Measurements from ENCODE around the gene CBLB.

Gene CBLB

GRCh38 chr3:105676621-105677300 lies 192.1 kb downstream of the CBLB start:
- no peak for DNase-seq

DNA sequence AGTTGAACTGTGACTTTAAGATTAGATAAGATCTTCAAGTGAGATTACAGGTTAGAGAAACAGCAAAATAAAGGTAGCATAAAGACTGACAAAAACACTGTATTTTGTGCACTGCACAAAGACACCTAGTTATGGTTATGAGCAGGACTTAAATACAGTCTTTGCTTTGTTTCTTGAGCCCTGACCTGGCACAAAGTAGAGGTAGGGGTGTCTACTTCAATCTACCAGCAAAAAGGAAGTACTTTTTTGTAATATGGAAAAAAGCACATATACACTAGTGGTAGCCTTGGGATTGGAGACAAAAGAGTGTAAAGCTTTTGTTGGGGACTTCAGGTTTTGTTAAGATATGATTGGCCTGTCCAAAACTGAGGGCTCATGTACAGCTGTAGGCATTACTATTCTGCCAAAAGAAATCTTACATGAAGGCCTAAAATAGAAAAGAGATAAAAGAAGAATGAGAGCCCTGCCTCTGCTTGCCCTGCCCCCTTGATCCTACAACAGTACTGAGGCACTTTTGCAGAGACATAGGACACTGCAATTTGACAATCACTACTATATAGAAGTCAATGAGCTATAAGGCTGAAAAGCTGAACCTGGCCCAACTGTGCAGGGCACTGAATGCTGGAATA lies 194.3 kb downstream of the CBLB start:
- DNase-seq, result no peak

GRCh38 chr3:105672996-105673395 lies 195.8 kb downstream of the CBLB start:
- DNase-seq, result no peak

DNA sequence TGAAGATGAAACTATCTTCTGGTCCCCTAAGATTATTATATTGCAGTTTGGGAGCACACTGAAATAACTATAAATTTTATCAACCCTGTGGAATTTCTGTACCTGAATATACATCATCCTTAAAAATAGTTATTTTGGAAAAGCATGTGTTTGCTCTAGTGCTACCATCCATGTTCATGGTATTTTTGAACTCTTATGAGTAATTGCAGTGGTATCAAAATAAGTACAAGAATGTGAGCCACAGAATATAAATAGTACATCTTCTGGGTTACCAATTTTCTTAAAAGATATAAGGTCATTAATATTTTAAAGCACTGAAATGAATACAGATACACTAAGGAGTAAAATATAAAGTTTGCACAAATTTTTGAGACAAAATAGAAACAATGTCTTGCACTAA lies 206.5 kb downstream of the CBLB start:
- DNase-seq, result no peak

GRCh38 chr3:105661461-105661860 lies 207.4 kb downstream of the CBLB start:
- DNase-seq, result no peak

- DNase-seq, result no peak
Measured at GRCh38 chr3:105656651-105657504, 211.9 kb downstream of the CBLB start.

- no peak for DNase-seq
Measured at GRCh38 chr3:105653868-105654267, 214.9 kb downstream of the CBLB start.

DNA sequence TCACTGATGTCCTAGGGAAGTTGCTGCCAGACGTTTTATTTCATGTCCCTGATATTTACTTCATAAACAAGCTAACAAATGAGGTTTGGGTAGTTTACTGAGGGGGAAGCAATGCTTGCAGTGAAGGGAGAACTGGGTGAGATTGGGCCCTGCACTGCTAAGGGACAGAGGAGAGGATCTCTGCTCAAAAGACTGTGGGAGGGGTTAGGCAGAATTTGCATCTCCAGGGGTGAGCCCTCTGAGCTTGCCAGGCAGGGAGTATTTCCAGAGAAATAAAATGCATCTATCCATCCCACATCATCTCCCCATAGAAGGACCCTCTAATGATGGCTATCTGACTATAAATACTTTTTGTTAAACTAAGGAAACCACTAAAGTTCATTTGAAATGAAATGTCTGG lies 215.6 kb downstream of the CBLB start:
- no peak for DNase-seq

DNA sequence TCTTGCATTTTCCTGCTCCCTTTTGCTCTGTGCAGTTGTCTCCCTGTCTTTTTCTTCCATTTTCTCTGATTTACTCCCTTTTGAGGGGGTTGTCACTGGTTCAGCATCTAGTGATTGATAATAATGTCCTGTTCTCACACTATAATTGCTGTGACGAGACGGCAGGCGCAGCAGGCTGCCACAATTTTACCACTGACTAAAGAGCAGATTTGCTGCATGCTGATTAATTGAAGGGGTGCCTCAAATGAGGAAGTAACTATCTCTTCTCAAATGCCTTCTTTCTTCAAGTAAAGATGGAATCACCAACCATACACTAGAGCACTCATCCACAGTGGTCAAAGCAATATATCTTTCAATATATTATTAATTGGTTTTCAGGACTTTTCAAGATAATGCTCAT lies 219.3 kb downstream of the CBLB start:
- no peak for DNase-seq

DNA sequence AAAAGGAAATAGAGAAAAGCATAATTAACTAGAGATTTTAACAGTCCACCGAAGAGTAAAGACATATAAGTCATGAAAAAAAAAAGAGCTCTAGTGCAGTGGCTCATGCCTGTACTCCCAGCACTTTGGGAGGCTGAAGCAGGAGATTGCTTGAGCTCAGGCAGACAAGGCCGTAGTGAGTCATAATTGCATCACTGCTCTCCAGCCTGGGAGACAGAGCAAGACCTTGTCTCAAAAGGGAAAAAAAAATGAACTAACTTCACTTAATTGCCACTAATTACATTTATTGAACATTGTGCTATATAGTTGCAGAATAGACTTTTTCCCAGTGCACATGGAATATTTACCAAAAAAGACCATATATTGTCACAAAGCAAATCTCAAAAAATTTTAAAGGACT lies 221.8 kb downstream of the CBLB start:
- DNase-seq, result no peak

- DNase-seq, result no peak
Measured at GRCh38 chr3:105639131-105639530, 229.7 kb downstream of the CBLB start.

DNA sequence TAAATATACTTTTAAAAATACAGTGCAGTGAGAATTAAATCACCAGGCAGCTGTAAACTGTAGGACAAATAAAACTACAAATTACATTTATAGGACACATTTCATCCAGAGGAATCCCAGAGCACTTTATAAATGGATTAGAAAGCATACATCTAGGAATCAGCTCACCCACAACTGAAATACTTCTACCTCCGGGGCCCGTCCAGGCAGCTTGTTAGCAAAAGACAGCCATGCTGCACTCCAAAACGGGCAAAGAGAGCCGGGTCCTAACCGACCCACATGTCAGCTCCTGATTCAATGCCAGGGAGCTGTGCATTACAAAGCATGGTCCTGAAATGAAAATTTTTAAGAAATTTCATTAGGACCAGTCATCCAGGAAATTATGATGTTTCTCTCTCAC lies 234.1 kb downstream of the CBLB start:
- no peak for DNase-seq

DNA sequence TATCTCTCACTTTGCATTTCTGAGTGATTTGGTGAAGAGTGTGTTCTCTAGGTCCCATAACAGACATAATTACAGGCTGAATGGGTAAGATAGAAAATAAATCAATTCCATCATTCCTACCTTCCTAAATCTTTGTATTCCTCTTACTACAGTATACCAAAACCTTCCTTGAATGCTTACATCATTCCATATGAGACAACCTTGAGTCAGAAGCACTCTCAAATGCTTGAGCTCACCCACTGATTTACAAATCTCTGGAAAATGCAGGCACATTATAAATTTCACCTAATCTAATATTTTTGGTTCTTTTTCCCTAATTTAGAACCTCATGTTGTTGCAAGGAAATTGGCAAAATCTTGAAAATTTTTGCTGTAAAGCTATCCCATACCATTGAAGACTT lies 239.1 kb downstream of the CBLB start:
- no peak for DNase-seq

- DNase-seq, result no peak
Measured at GRCh38 chr3:105626739-105627138, 242.1 kb downstream of the CBLB start.

DNA sequence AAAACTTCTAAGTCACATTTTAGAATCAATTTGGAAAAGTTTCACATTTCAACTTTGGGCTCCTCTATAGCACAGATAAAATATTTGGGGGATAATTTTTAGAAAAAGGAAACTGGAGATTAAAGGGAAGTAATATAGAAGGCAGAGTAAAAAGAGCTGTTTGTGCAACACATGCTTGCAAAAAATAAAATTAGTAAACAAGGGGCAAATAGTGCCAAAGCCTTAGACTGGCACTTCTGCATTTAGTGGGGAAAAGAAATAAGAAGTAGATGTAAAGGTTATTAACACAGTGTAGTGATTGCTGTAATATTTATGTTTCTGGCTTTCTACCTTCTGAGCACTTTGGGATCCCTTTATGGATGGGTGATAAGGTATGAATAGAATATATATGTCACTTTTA lies 246.6 kb downstream of the CBLB start:
- DNase-seq, result no peak

- no peak for DNase-seq
Measured at GRCh38 chr3:105620236-105620635, 248.6 kb downstream of the CBLB start.

GRCh38 chr3:105619651-105620050 lies 249.2 kb downstream of the CBLB start:
- DNase-seq, result no peak

DNA sequence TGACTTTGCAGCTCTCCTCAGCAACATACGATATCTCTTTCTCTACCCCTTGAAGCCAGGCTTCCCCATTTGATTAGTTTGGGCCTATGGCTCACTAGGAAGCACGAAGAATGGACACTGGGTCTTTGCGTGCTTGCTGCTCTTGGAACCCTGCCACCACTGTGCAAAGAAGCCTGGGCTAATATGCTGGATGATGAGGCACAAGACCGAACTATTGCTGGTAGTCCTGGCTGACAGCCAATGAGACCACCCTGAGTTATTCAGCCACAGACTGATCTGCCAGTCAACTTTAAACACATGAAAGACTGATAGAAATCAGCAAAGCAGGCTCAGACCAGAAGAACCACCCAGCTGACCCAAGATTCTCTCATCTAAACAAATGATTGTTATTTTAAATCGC lies 250.3 kb downstream of the CBLB start:
- DNase-seq, result no peak

DNA sequence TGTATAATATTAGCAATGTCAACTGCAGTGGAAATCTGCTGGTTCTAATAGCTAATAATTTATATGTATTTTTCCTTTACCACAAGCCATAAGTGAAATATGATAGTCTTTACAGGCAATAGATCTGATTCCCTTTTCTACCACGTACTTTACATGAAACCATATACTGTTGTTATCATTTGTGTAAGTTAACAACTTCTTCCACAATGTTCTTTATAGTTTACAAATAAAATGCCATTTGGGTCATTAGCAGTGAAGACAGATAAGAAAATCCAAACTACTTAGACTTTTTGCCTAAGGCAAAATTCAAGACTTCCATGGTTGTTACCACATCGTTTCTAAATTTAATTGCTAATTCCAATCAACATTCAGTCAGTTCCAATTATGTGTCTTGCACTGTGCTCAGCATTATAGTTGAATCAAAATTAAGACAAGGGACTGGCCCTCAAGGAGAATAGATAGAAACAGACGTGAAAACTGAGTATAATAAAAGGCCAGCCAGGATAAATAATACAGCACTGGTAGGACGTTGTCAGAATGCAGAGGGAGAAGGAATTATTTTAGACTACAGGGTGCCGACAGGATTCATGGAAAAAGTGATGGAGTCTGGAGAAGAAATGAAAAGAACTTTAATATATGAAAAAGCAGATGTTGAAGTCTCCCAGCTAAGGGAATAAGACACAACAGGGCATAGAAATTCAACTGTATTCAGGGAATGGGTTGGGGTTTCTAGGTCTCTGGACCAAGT lies 252.3 kb downstream of the CBLB start:
- no peak for DNase-seq

GRCh38 chr3:105615814-105616213 lies 253.0 kb downstream of the CBLB start:
- DNase-seq, result no peak

DNA sequence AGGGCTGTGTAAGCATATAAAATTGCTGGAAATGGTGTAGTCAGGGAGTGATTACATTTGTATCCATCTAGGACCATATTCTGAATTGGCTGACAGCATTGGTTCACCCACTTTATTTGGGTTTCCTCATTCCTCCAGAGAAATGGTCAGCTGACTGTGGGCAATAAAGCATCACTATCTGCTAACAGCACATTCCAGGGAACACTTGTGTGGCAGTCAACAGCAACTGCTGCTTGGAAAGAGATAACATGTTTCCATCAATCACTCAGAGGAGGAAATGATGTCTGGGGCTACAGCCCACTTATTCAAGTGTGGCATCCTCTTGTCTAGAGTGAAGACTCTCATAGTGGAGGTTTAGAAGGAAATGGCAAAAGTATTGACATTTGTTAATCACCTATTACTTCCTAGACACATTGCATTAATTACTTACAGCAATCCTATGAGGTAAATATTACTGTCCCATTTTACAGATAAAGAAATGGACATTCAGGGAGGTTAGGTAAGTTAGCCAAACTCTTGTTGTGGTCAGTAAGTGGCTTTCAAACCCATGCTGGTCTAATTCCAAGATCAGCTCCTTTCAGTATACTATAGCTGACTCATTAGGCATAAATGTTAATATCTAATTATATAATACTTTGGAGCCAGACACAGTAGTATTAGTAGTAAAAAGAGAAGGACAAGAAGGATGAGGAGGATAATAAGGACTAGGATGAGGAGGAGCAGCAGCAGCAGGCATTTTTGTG lies 254.4 kb downstream of the CBLB start:
- DNase-seq, result no peak

DNA sequence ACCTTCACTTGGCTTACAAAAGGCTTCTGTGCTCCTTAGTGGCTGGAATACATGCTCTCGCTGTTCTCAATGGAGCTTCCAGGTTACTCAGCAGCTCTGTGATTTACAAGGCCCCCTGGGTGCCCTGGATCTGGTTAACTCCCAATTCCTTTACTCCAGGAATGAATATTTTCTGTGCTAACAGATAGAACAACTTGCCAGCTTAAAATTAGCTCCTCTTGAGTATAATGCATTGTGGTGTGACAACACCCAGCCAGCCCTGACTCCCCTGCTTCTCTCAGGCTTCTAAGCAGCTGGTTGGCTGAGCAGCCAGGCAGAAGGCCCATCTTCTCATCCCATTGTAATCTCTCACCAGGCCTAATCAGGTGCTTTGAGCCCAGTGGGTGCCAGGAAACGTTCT lies 255.7 kb downstream of the CBLB start:
- no peak for DNase-seq

Data from NCI-H446 treated with DMSO at 0.1 percent for 48 hours (cell line).